Naive B cell (primary cell): Measurements from ENCODE around the gene NAA15. TPM values are rescaled to one million over a fixed set of nuclear protein-coding genes. Genes with fewer than 3 reads are reported as not detected.
A peak's percentile ranks its signal among the peaks of the same experiment; 100 is the strongest.
"Not testable (repeated sequence)": the region's sequence is repeated elsewhere in the genome, so short reads cannot be mapped to it uniquely, and the experiment has no call there.

Experiments
- ATAC-seq, 2 donors: fragments of 150-1000 bp; cut with Tn5 transposase; 2 replicates each; pipeline ENCODE4 v1.10.0; 2021; ENCODE audit warnings: low read depth in 2 of 2, mild to moderate bottlenecking in 2 of 2, moderate library complexity in 2 of 2
- DNase-seq: peaks from one replicate; pipeline ENCODE4 v3.0.0; 2022
- H3K27ac Mint-ChIP-seq, 6 donors: one replicate each; pipeline ENCODE4 v1.8.0; 2020 to 2022; ENCODE audit warnings: mild to moderate bottlenecking in 6 of 6, mixed read lengths in 6 of 6, moderate library complexity in 5 of 6, inconsistent platforms in 2 of 6
- H3K27me3 Mint-ChIP-seq, 3 donors: one replicate each; pipeline ENCODE4 v1.8.0; 2021 to 2022; ENCODE audit warnings: mixed read lengths in 3 of 3, mild to moderate bottlenecking in 1 of 3
- H3K36me3 Mint-ChIP-seq, 2 donors: one replicate each; pipeline ENCODE4 v1.8.0; 2020 to 2022; ENCODE audit warnings: mixed read lengths in 2 of 2, inconsistent platforms in 1 of 2, mild to moderate bottlenecking in 1 of 2
- H3K4me1 Mint-ChIP-seq, 3 donors: one replicate each; pipeline ENCODE4 v1.8.0; 2020 to 2022; ENCODE audit warnings: mixed read lengths in 3 of 3, inconsistent platforms in 1 of 3, mild to moderate bottlenecking in 1 of 3, moderate library complexity in 1 of 3
- H3K4me3 Mint-ChIP-seq, 8 donors: one replicate each; pipeline ENCODE4 v1.8.0; 2020 to 2022; ENCODE audit warnings: mild to moderate bottlenecking in 8 of 8, mixed read lengths in 8 of 8, moderate library complexity in 8 of 8, inconsistent platforms in 2 of 8
- H3K9me3 Mint-ChIP-seq, 7 donors: one replicate each; pipeline ENCODE4 v1.8.0; 2020 to 2022; ENCODE audit warnings: mixed read lengths in 7 of 7, mild to moderate bottlenecking in 5 of 7, inconsistent platforms in 2 of 7, moderate library complexity in 1 of 7
- polyA plus RNA-seq, 6 donors: library from polyadenylated mRNA; unstranded; fragments of 300-500 nt; fragmentation: Illumina TruSeq; gene quantifications; one replicate each; pipeline ENCODE4 v1.2.3, GENCODE V29; 2021; ENCODE audit warnings: low read depth in 6 of 6

The NAA15 gene
- 10 to 100 TPM; 22.5 to 57.4 (median 53.4) TPM for polyA plus RNA-seq

GRCh38 chr4:139301113-139301820 lies at the start of gene NAA15:
Gene NAA15 (plus strand): TSS chr4:139301505. CDS start chr4:139301778, 273 bp downstream.
- peaks cover 5 to 8% of the 10 kb centered on the region in 2 donors for H3K36me3 Mint-ChIP-seq
- peaks cover 27 to 51% (median 35%) of the 10 kb centered on the region in 3 donors for H3K4me1 Mint-ChIP-seq
- peak within 1 kb of the TSS; percentile 92 to 100 (median 99) for H3K4me3 Mint-ChIP-seq

GRCh38 chr4:139253046-139253445 lies 48.3 kb upstream of the NAA15 start:
- Mint-ChIP-seq H3K9me3 (no peaks in the 10 kb centered on the region), H3K4me3 (no peak overlapping the region), H3K4me1 (peaks cover 8 to 13% (median 8%) of the 10 kb centered on the region in 3 donors), H3K36me3 (no peaks in the 10 kb centered on the region), H3K27ac (no peak overlapping the region), H3K27me3 (no peaks in the 10 kb centered on the region)
- ATAC-seq = peak; percentile 38 to 43
- DNase-seq = no peak

More at GRCh38 chr4:139301113-139301820, at the start of gene NAA15:
- no peaks in the 10 kb centered on the region for H3K27me3 Mint-ChIP-seq
- ATAC-seq (peak; percentile 79 to 81), DNase-seq (peak; percentile 98)
- peak within 1 kb of the TSS; percentile 98 to 100 (median 100) for H3K27ac Mint-ChIP-seq
- H3K9me3 Mint-ChIP-seq = peaks cover 0 to 2% (median 0%) of the 10 kb centered on the region in 7 donors

GRCh38 chr4:139253713-139254112 lies 47.6 kb upstream of the NAA15 start:
- ATAC-seq = no peak

GRCh38 chr4:139255581-139255980 lies 45.7 kb upstream of the NAA15 start:
- Mint-ChIP-seq H3K27ac (peak overlapping the region in 1 of 6 donors; percentile 67), H3K4me1 (peaks cover 8 to 13% (median 8%) of the 10 kb centered on the region in 3 donors)
- not testable (repeated sequence) for ATAC-seq, DNase-seq, H3K9me3 Mint-ChIP-seq, H3K4me3 Mint-ChIP-seq, H3K27me3 Mint-ChIP-seq, H3K36me3 Mint-ChIP-seq

More at GRCh38 chr4:139253713-139254112, 47.6 kb upstream of the NAA15 start:
- Mint-ChIP-seq H3K27me3 (no peaks in the 10 kb centered on the region), H3K4me1 (peaks cover 8 to 13% (median 8%) of the 10 kb centered on the region in 3 donors), H3K9me3 (no peaks in the 10 kb centered on the region), H3K27ac (no peak overlapping the region), H3K36me3 (no peaks in the 10 kb centered on the region), H3K4me3 (no peak overlapping the region)
- no peak for DNase-seq

- no peak for ATAC-seq
Measured at GRCh38 chr4:139256349-139256748, 45.0 kb upstream of the NAA15 start.

GRCh38 chr4:139265654-139266053 lies 35.7 kb upstream of the NAA15 start:
- no peak for ATAC-seq
- H3K27ac Mint-ChIP-seq = no peak overlapping the region
- no peak overlapping the region for H3K4me3 Mint-ChIP-seq
- H3K4me1 Mint-ChIP-seq = peaks cover 10 to 12% (median 11%) of the 10 kb centered on the region in 3 donors
- no peak for DNase-seq
- H3K9me3 Mint-ChIP-seq = no peaks in the 10 kb centered on the region
- H3K27me3 Mint-ChIP-seq = no peaks in the 10 kb centered on the region
- no peaks in the 10 kb centered on the region for H3K36me3 Mint-ChIP-seq

More at GRCh38 chr4:139256349-139256748, 45.0 kb upstream of the NAA15 start:
- H3K27ac Mint-ChIP-seq = no peak overlapping the region
- no peaks in the 10 kb centered on the region for H3K9me3 Mint-ChIP-seq
- no peak for DNase-seq
- H3K4me1 Mint-ChIP-seq = peaks cover 8 to 13% (median 8%) of the 10 kb centered on the region in 3 donors
- no peak overlapping the region for H3K4me3 Mint-ChIP-seq
- H3K36me3 Mint-ChIP-seq = no peaks in the 10 kb centered on the region
- no peaks in the 10 kb centered on the region for H3K27me3 Mint-ChIP-seq

GRCh38 chr4:139266208-139266582 lies 35.1 kb upstream of the NAA15 start:
- H3K36me3 Mint-ChIP-seq = no peaks in the 10 kb centered on the region
- H3K27ac Mint-ChIP-seq = peak overlapping the region in 2 of 6 donors; percentile 5 to 72
- peaks cover 10 to 12% (median 11%) of the 10 kb centered on the region in 3 donors for H3K4me1 Mint-ChIP-seq
- no peak for DNase-seq
- no peaks in the 10 kb centered on the region for H3K9me3 Mint-ChIP-seq
- H3K27me3 Mint-ChIP-seq = no peaks in the 10 kb centered on the region
- no peak for ATAC-seq
- peak overlapping the region in 6 of 8 donors; percentile 73 to 90 (median 84) for H3K4me3 Mint-ChIP-seq

- H3K4me3 Mint-ChIP-seq = peak overlapping the region; percentile 15 to 90 (median 84)
- DNase-seq (peak; percentile 47), ATAC-seq (peak; percentile 98 to 99)
- peak overlapping the region; percentile 5 to 72 (median 36) for H3K27ac Mint-ChIP-seq
- H3K9me3 Mint-ChIP-seq = no peaks in the 10 kb centered on the region
- H3K4me1 Mint-ChIP-seq = peaks cover 10 to 12% (median 11%) of the 10 kb centered on the region in 3 donors
- H3K27me3 Mint-ChIP-seq = peaks cover 0 to 2% (median 0%) of the 10 kb centered on the region in 3 donors
- no peaks in the 10 kb centered on the region for H3K36me3 Mint-ChIP-seq
Measured at GRCh38 chr4:139266583-139267257, 34.6 kb upstream of the NAA15 start.

- no peak for ATAC-seq
- H3K27ac Mint-ChIP-seq = peak overlapping the region in 1 of 6 donors; percentile 72
- no peaks in the 10 kb centered on the region for H3K36me3 Mint-ChIP-seq
Measured at GRCh38 chr4:139267301-139267700, 34.0 kb upstream of the NAA15 start.

GRCh38 chr4:139273835-139274234 lies 27.5 kb upstream of the NAA15 start:
- peaks cover 2 to 5% (median 3%) of the 10 kb centered on the region in 3 donors for H3K4me1 Mint-ChIP-seq
- H3K9me3 Mint-ChIP-seq = no peaks in the 10 kb centered on the region
- peaks cover 14 to 22% (median 22%) of the 10 kb centered on the region in 3 donors for H3K27me3 Mint-ChIP-seq
- H3K4me3 Mint-ChIP-seq = no peak overlapping the region
- no peak for DNase-seq
- H3K27ac Mint-ChIP-seq = no peak overlapping the region
- ATAC-seq = no peak
- peaks cover 0 to 4% of the 10 kb centered on the region in 2 donors for H3K36me3 Mint-ChIP-seq

More at GRCh38 chr4:139267301-139267700, 34.0 kb upstream of the NAA15 start:
- no peaks in the 10 kb centered on the region for H3K9me3 Mint-ChIP-seq
- DNase-seq = no peak
- peaks cover 10 to 12% (median 11%) of the 10 kb centered on the region in 3 donors for H3K4me1 Mint-ChIP-seq
- H3K27me3 Mint-ChIP-seq = peaks cover 0 to 5% (median 0%) of the 10 kb centered on the region in 3 donors
- H3K4me3 Mint-ChIP-seq = peak overlapping the region in 2 of 8 donors; percentile 84 to 88

GRCh38 chr4:139274790-139275189 lies 26.5 kb upstream of the NAA15 start:
- no peak for ATAC-seq
- H3K9me3 Mint-ChIP-seq = no peaks in the 10 kb centered on the region

GRCh38 chr4:139275281-139275735 lies 26.0 kb upstream of the NAA15 start:
- Mint-ChIP-seq H3K4me3 (no peak overlapping the region), H3K27me3 (peaks cover 28 to 36% (median 36%) of the 10 kb centered on the region in 3 donors), H3K4me1 (peaks cover 11 to 17% (median 16%) of the 10 kb centered on the region in 3 donors), H3K9me3 (no peaks in the 10 kb centered on the region), H3K36me3 (peaks cover 0 to 4% of the 10 kb centered on the region in 2 donors), H3K27ac (no peak overlapping the region)
- ATAC-seq = no peak
- DNase-seq = no peak

More at GRCh38 chr4:139274790-139275189, 26.5 kb upstream of the NAA15 start:
- DNase-seq = no peak
- Mint-ChIP-seq H3K27ac (no peak overlapping the region), H3K36me3 (peaks cover 0 to 4% of the 10 kb centered on the region in 2 donors), H3K27me3 (peaks cover 23 to 31% (median 31%) of the 10 kb centered on the region in 3 donors), H3K4me1 (peaks cover 7 to 15% (median 12%) of the 10 kb centered on the region in 3 donors), H3K4me3 (no peak overlapping the region)

- Mint-ChIP-seq H3K36me3 (peaks cover 0 to 4% of the 10 kb centered on the region in 2 donors), H3K4me3 (peak overlapping the region; percentile 81 to 90 (median 87)), H3K27me3 (peaks cover 32 to 46% (median 40%) of the 10 kb centered on the region in 3 donors), H3K9me3 (no peaks in the 10 kb centered on the region), H3K27ac (no peak overlapping the region), H3K4me1 (peaks cover 13 to 19% (median 16%) of the 10 kb centered on the region in 3 donors)
- no peak for DNase-seq
- ATAC-seq = no peak
Measured at GRCh38 chr4:139278485-139278884, 22.8 kb upstream of the NAA15 start.
